Daoy (cell line): ENCODE data around the gene UPK1B. TPM values are rescaled to one million over a fixed set of nuclear protein-coding genes. Genes with fewer than 3 reads are reported as not detected.

ENCODE experiments used
- total RNA-seq: library from RNA; depleted of rRNA; stranded (reverse); fragments of >200 nt; shearing (Covaris generic); gene quantifications from 2 replicates; pipeline ENCODE4 v1.2.3, GENCODE V29; 2014; rRNA removed

UPK1B gene
- total RNA-seq, 1 experiment from 2014 or later = not detected

Other genes with a start within 250 kb of the UPK1B start
- gene IGSF11, start 138.8 kb upstream of the UPK1B start, total RNA-seq = 0.06 and 0.11 TPM in 2 replicates
- gene TEX55, start 27.4 kb upstream of the UPK1B start, total RNA-seq = not detected in 2 replicates
- 15.0 and 15.9 TPM in 2 replicates for gene B4GALT4, start 67.3 kb downstream of the UPK1B start, total RNA-seq
- 14.3 and 14.6 TPM in 2 replicates for gene ARHGAP31, start 120.8 kb downstream of the UPK1B start, total RNA-seq